ENCODE data around the gene ULBP1.
"Not testable (repeated sequence)": the region's sequence is repeated elsewhere in the genome, so short reads cannot be mapped to it uniquely, and the experiment has no call there.

The ULBP1 gene

DNA sequence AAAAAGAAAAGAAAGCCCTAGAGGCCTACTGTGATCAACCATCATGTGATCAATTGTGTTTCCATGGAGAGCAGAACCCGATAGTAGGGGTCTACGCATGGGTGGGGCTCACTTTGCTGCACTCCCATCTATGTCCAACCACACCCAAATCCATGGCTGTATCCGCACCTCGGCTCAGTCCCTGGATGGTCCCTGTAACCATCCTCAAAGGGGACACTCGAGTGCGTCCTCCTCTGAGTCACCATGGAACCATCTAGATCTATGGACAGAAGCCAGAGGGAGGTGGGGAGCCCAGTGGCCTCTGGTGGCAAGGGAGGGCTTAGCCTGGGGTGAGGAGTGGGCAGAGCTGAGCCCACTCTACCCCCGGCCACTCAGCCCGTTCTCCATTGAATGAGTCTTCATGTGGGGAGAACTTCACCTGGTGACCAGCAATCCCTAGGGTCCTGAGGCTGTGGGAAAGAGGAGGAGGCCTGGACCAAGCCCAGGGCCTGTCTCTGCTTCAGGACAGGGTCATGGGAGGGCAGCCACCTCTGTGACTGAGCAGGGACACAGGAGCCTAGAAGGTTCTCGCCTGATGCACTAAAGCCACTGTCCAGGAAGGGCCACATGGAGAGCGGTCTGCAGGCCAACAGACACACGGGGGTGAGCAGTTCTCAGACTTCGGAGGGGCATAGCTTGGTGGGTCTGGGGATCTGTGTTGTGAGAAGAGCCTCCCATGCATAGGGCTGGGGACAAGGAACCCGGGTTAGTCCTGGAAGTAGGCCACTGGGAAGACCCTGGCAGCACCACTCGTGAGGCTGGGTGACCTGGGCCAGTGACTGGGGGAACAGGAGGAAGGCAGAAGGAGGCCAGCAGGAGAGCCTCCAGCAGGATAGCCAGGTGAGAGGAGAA is 42.3 kb downstream of the ULBP1 start:
- no peak for DNase-seq (ENCODE audit: low read depth)

DNA sequence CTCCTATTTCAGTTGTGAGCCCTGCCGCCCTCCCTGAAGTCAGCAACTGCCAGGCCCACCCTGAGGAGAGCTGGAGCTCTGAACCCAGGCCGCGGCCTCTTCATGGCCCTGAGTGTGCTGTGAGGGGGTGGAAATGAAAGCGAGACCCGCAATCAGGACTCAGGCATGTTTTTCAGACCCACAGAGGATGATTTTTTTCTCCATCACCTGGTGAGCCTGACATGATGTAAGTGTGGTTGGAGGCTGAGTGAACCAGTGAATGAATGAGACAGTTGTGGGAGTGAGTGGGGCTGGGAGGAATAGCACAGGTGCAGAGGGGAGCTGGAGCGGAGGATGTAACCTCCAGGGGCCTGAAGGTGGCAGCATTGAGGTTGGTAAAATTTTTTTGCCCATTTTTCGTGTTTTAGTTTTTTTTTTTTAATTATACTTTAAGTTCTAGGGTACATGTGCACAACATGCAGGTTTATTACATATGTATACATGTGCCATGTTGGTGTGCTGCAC is 43.3 kb downstream of the ULBP1 start:
- DNase-seq (ENCODE audit: low read depth): no peak

DNA sequence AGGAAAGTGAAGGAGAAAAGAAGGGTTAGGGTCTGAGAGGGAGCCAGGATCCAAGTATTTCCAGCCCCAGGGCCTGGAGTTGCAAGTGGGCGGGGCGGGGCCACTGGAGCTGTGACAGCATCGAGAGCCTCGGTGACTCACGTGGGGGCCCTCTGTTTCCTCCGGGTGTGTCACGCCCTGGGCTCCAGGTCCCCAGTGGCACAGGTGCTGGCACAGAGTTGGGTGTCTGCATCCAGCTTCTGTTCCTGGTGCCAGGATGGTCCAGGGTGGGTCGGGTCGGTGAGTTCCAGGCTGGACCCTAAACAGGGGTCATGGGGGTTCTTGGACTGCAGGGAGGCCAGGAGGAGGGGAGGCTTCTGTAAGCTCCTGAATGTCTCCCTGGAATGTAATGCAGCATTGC is 44.8 kb downstream of the ULBP1 start:
- no peak for DNase-seq (ENCODE audit: low read depth)

DNA sequence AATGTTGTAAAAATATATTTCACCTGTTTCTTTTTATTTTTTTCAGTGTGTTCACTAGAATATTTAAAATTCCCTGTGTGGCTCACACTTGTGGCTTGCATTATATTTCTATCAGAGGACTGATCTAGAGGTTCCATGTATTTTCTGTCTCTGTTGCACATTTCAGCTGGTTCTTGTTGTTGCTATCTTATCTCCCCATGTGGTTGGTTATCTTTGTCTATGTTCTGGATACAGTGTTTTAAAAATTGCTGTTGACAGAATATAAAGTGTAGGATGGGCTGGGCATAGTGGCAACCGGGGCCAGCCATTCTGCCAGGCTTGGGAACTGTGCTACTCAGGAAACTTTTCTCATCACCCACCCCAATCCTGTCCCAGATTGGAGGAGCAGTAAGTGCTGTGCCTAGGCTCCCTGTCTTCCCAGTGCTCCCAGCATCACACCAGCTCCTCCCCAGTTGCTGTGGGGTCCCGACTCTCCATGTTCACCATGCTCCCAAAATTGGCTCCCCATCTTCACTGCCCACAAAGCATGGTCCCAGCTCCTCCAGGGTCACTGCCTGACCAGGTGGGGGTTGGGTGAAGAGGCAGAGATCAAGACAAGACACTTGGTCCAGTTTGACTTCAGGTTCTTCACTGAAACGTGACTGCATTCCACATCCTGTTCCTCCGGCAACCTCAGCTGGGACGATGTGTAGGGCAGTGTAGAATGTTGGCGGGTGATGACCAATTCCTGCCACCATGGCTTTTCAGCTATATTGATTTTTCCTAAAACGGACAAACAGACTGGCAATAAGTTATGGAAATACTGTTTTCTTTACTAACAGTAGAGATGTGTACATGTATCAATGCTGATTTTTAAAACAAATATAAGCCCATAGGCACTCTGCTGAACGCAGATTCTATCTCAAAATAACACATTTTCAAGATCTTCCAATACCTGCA is 49.4 kb downstream of the ULBP1 start:
- DNase-seq (ENCODE audit: low read depth): not testable (repeated sequence)

DNA sequence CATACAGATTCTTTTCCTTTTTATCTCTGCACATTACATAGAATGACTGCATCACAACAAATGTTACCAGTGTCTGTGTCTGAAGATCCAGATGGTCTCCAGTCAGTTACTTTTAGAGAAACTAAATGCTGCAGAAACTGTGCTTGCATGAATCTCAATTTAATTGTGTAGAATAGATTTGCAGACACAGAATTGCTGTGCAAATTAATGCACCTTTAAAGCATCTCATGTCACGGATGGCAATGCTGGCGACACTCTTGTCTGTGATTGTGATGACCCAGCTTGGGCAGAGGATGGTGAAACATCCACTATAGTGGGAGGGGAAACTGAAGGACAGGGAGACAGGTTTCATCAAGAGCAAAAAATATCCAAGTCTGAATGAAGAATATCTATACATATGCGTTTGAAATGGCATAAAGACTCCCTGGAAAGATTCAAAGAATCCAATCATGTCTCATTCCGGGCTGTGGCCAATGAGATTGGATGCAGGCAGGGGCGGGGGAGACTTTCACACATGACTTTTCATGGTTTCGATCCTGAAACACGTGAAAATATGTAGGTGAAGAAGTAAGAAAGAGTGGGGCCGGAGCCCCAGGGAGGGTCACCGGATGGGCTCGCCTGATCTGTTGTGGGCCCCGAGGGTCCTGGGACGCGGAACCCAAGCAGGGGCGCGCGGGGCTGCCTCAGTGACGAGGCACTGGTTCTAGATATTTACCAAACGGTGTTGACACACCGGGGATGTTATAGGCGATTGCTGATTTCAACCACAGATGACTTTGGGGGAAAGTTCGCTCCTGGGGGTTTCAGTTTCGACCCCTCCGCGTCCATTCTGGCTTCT is 50.3 kb downstream of the ULBP1 start:
- not testable (repeated sequence) for DNase-seq (ENCODE audit: low read depth)

DNA sequence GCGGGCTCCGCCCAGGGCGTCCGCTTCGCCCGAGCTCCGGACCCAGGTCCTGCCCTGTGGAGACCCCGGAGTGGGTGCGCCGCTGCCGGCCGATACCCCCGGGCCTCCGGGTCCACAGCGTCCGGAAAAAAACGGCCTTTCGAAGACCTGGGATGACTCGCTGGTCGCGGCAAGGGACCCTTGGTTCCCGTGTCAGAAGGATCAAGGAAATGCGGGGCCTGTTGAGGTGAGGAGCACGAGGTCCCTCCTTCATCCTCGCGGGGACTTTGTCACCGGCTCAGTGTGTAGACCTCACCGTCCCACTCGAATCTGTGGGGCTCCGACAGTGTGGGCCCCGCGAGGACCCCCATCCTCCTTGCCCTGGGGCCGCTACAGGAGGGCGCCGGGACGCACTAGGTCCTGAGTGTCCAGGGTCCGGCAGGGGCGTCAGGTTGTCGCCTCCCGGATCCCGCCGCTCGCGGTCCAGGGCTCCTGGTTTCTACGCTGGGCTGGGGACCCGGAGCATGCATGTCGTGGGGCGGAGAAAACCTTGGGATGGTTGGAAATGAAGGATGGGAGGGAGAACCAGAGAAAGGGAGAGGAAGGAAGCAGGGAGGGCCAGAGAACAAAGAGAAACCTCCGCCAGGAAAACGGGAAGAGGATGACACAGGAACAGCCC is 51.0 kb downstream of the ULBP1 start:
- DNase-seq (ENCODE audit: low read depth): not testable (repeated sequence)

DNA sequence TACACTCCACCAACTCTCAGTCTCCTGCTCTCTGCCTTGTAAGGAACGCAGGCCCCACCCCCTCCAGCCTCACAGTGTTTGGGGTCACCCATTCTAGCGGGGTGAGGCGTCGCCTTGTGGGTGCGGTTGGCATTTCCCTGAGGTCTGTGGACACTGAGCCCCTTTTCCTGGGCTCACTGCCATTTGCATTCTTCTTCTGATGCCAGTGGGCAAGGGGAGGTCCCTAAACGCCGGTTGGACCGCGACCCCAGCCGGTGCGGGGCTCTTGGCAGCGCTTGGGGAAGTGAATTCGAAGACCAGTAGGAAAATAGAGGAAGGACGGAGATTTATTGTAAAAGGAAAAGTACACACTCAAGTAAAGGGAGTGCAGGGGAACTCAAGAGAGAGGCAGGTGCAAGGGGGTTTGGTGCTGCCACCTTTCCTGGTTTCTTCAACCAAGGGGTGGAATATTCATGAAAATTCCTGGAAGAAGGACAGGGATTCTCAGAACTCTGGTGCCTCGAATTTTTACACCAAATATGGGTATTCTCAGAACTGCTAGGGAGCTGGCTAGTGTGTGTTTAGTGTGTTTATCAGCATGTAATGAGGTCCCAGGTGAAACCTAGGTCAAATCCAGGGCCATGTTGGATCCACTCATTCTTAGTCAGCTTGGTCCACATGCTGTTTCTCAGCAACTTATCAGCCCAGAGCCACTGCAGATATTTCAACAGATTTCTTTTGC is 51.7 kb downstream of the ULBP1 start:
- DNase-seq (ENCODE audit: low read depth): not testable (repeated sequence)

DNA sequence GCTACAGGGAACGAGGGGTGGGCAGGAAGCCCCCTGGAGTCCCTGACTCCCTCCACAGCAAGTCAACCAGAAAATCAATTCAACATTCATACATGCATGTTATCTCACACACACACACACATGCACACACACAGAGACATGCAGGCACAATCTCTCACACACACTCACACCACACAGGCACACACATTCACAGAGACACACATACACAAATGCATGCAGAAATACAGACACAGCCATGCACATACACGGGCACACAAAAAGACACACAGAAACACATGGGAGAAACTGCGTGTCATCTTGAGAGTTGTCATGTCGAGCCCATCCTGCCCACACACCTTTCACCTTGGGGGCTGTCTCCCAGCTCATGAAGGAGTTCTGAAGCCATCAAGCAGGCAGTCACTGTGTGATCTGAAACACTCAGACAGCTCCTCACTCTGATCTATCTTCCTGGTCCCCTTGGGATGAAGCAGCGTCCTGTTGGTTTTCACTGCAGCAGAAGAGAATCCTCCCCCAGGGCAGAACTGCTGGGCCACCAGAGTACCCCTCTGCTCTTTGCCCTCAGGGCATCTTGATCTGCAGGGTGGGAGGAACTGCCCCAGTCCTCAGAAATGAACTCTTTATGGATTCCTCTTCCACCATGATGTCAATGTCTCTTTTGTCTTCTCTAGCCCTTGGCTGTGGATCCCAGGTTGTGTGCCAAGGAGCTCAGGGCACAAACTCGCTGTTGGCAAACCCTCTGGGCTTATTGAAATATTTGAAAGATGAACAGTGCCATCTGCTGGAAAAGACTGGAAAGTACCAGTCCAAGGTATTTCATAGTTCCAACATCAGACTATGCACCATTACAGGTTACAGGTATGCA is 52.8 kb downstream of the ULBP1 start:
- peak; percentile 52 for DNase-seq (ENCODE audit: low read depth)

DNA sequence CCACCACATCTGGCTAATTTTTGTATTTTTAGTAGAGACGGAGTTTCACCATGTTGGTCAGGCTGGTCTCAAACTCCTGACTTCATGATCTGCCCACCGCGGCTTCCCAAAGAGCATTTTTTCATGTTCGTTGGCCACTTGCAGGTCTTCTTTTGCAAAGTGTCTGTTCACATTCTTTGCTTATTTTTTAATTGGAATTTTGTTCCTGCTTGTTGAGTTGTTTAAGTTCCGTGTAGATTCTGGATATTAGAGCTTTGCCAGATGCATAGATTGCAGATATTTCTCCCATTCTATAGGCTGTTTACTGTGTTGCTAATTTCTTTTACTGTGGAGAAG is 53.4 kb downstream of the ULBP1 start:
- DNase-seq (ENCODE audit: low read depth): not testable (repeated sequence)

DNA sequence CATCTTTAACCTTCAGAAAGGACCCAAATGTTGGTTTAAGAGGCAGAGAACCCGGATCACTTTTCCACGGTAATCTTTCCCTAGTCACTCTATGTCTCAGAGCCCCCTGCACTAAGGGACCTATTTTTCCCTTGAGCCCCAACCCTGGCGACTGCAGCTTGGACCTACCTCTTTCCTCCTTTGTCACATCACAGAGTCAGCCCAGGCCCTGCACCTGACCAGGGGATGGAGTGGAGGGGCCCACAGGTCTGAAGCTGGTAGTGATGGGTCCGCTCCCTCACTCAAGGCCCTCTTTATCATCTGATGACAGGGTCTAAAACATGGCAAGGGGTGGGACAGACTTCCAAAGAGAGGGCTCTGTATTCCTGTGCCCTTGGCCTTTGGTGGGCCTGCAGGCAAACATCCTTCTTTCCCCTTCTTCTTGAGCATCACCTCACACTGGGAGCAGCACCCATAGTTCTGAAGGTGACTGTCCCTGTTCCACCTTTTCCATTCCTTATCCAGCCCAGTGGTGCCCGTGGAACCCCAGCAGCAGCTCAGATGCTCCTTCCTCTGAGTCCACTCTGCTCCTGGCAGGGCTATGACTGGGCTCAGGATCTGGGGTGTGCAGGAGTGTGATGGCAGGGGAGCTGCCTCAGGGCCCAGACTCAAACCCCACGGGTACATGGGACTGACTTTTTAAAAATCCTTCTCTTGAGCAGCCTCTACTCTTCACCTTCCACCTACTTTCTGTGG is 55.3 kb downstream of the ULBP1 start:
- DNase-seq (ENCODE audit: low read depth): no peak

DNA sequence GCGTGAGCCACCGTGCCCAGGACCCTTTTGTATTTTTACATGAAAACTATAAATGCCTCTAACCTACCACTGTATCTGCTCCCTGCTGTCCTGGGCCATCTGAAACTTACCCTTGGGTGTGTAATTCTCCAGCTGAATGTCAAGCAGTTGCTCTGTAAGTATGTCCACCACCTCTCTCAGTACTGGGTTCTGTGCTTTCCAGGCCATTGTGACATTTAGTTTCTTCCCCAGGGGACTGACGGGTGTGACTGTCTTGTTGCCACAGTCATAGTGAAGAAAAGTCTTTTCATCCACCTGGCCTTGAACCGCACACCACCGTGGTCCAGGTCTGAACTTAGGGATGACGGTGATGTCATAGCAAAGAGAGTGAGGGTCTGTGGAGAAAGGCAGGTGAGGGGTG is 58.1 kb downstream of the ULBP1 start:
- DNase-seq (ENCODE audit: low read depth): not testable (repeated sequence)

Data from HS-27A (cell line).